Activated naive CD8-positive, alpha-beta T cell (primary cell): ENCODE data around the gene IRF2BPL.
A peak's percentile ranks its signal among the peaks of the same experiment; 100 is the strongest.

Source experiments
- H3K27ac Mint-ChIP-seq: one replicate; pipeline ENCODE4 v1.8.0; 2021; ENCODE audit warnings: mixed read lengths
- H3K27me3 Mint-ChIP-seq: one replicate; pipeline ENCODE4 v1.8.0; 2021; ENCODE audit warnings: mixed read lengths
- H3K36me3 Mint-ChIP-seq: one replicate; pipeline ENCODE4 v1.8.0; 2021; ENCODE audit warnings: mixed read lengths
- H3K4me1 Mint-ChIP-seq: one replicate; pipeline ENCODE4 v1.8.0; 2021; ENCODE audit warnings: low read depth, mixed read lengths
- H3K4me3 Mint-ChIP-seq: one replicate; pipeline ENCODE4 v1.8.0; 2021; ENCODE audit warnings: mild to moderate bottlenecking, mixed read lengths
- H3K9me3 Mint-ChIP-seq: one replicate; pipeline ENCODE4 v1.8.0; 2021; ENCODE audit warnings: low read depth, mixed read lengths

The IRF2BPL gene

DNA sequence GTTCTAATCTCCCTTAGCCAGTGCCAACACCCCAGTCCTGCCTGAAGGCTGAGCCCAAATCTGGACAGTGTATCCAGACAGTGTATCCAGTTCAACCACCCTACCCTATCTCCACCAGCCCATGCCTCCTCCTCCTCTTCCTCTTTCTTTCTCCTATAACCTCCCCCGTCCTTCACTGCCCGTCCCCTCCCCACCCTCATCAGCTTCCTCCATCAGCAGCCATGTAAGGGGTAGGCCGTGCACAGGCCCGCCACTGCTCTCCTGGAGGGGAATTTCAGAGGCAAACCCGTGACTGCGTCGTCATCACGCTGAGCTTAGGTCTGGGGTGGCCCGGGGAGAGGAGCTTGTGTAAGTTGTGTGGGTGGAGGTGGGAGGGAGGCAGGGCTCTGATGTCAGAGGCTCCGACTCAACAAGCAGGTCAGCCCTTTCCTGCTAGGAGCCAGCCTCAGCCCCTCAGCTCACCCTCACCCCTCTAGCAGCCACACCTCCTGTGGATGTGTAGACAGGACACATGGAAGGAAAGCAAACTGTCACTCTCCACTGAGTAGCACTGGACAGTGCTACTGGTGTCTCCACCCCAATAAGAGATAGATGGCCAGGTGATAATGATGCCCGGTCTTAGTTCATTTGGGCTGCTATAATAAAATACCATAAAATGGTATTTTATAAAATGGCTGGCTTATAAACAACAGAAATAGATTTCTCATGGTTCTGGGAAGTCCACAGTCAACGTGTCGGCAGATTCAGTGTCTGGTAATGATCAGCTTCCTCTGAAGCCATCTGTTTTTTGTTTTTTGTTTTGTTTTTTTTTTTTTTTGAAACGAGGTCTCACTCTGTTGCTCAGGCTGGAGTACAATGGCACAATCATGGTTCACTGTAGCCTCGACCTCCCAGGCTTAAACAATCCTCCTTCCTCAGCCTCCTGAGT is 50.5 kb downstream of the IRF2BPL start:
- peaks cover 7% of the 10 kb centered on the region for H3K9me3 Mint-ChIP-seq
- peak overlapping the region; percentile 32 for H3K4me3 Mint-ChIP-seq
- H3K36me3 Mint-ChIP-seq, result peaks cover 3% of the 10 kb centered on the region
- peak overlapping the region; percentile 86 for H3K27ac Mint-ChIP-seq
- H3K27me3 Mint-ChIP-seq, result no peaks in the 10 kb centered on the region
- peaks cover 20% of the 10 kb centered on the region for H3K4me1 Mint-ChIP-seq

DNA sequence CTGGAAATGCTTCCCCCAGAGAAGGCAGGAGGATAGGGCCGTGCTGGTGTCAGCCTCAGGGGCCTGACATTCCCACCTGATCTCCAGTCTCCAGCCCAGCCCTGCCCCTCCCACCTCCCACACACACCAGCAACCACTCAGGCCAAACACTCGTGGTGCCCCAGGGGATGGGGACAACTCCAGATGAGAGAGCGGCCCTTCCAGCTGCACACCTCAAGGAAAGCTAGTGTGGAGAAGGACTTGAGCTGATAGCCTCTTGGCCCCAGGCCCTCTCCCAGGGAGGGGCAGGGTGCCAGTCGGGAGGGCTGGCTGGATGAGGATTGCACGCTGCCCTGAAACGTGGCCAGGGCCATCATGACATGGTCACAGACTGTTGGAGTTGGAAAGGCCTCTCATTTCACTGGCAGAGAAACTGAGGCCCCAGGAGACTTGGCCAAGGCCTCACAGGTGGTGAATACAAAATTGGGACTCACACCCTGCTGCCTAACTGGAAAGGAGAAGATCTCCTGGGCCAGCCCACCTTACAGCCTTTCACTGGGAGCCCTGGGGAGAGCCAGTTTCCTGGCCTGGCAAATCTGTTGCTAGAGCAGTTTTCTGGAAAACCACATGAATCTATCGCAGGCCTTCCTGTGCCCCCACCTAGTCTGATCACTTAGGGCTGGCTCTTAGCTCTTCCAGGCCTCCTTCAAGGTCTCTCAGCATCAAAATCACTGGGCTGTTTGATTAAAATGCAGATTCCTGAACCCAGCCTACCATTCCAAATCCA is 52.1 kb downstream of the IRF2BPL start:
- Mint-ChIP-seq H3K27me3 (no peaks in the 10 kb centered on the region), H3K4me1 (peaks cover 20% of the 10 kb centered on the region), H3K4me3 (no peak overlapping the region), H3K27ac (peak overlapping the region; percentile 54), H3K36me3 (no peaks in the 10 kb centered on the region), H3K9me3 (peaks cover 3% of the 10 kb centered on the region)

DNA sequence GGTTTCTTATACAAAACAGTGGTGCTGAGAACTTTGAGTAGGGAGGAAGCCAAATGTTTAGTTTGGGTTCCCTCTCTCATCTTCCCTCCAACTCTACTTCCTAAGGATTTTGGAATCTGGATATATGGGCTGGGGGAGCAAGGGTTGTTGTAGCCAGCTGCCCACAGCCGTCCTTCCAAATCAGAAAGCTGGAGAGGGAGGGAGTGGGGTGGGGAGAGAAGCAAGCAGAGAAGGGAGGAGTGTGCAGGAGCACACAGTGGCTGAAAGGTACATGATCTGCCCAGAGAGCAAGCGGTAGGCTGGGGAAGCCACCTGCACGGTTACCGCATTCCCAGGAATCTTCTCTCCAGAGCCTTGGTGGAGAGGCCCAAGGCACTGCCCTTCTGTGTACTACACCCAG is 52.7 kb downstream of the IRF2BPL start:
- no peak overlapping the region for H3K4me3 Mint-ChIP-seq
- no peak overlapping the region for H3K27ac Mint-ChIP-seq
- H3K27me3 Mint-ChIP-seq, result no peaks in the 10 kb centered on the region
- no peaks in the 10 kb centered on the region for H3K9me3 Mint-ChIP-seq
- H3K4me1 Mint-ChIP-seq, result peaks cover 20% of the 10 kb centered on the region
- no peaks in the 10 kb centered on the region for H3K36me3 Mint-ChIP-seq

DNA sequence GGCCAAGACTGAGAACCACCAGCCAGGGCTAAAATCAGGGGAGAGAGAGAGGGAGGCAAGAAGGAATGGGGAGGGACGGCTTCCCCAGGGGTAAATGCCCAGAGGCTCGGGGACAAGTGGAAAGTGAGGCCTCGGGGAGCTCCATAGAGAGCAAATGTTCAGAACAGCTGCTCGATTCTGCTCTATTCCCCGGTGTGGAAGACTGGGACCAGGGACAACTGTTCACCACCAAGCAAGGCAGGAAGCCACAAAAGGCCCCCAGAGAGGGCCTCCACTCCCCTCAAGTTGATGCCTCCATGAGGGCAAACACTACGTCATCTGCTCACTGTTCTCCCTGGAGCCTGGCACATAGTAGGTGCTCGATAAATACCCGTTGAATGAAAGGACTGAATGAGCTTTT is 53.5 kb downstream of the IRF2BPL start:
- Mint-ChIP-seq H3K4me3 (no peak overlapping the region), H3K27ac (no peak overlapping the region), H3K4me1 (peaks cover 20% of the 10 kb centered on the region), H3K27me3 (no peaks in the 10 kb centered on the region), H3K9me3 (no peaks in the 10 kb centered on the region), H3K36me3 (no peaks in the 10 kb centered on the region)
